ENCODE results near the gene TCF7L1.
"Not testable (repeated sequence)": the region's sequence is repeated elsewhere in the genome, so short reads cannot be mapped to it uniquely, and the experiment has no call there.

Gene TCF7L1

GRCh38 chr2:85112906-85113625, 20.1 kb upstream of the TCF7L1 start:
- TF ChIP-seq CTCF (IDR thresholded peaks at IDR 0.05; ENCODE audit: low read depth, low read length): no peak
- TF ChIP-seq POLR2A (IDR thresholded peaks at IDR 0.05; ENCODE audit: extremely low read depth, insufficient read length): no peak
- TF ChIP-seq, protein P1, sequence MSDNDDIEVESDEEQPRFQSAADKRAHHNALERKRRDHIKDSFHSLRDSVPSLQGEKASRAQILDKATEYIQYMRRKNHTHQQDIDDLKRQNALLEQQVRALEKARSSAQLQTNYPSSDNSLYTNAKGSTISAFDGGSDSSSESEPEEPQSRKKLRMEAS (IDR thresholded peaks at IDR 0.05; ENCODE audit: low read depth, low read length): no peak
- TF ChIP-seq MYC (IDR thresholded peaks at IDR 0.05; ENCODE audit: low read depth, low read length): no peak
- H3K4me3 ChIP-seq (ENCODE audit: low read depth, low read length): no peak overlapping the region
- DNase-seq (ENCODE audit: low read depth): no peak

GRCh38 chr2:85114586-85115330, 18.4 kb upstream of the TCF7L1 start:
- H3K4me3 ChIP-seq (ENCODE audit: low read depth, low read length): no peak overlapping the region

DNA sequence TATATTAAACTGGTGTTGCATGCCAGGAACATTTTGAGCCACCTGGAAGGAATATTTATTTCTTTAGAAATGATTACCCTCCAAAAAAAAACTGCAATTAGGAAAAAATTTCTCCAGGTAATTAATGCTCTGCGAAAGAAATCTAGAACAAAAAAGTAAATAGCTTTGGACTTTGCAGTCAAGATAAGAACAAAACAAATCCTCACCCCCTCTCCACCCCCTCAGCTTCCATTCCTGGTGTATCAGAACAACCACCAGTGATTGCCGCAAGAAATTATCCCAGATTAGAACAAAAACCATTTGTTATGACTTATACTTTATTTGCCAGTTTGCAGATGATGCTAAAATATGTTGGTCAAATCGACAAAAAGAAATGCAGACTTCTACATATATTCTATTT, 17.0 kb upstream of the TCF7L1 start:
- TF ChIP-seq, protein P1 (IDR thresholded peaks at IDR 0.05; ENCODE audit: low read depth, low read length): no peak
- no peak for TF ChIP-seq POLR2A (IDR thresholded peaks at IDR 0.05; ENCODE audit: extremely low read depth, insufficient read length)
- no peak for TF ChIP-seq CTCF (IDR thresholded peaks at IDR 0.05; ENCODE audit: low read depth, low read length)
- no peak for TF ChIP-seq MYC (IDR thresholded peaks at IDR 0.05; ENCODE audit: low read depth, low read length)
- DNase-seq (ENCODE audit: low read depth): no peak
- H3K4me3 ChIP-seq (ENCODE audit: low read depth, low read length): no peak overlapping the region

More at GRCh38 chr2:85114586-85115330, 18.4 kb upstream of the TCF7L1 start:
- no peak for TF ChIP-seq CTCF (IDR thresholded peaks at IDR 0.05; ENCODE audit: low read depth, low read length)
- no peak for TF ChIP-seq POLR2A (IDR thresholded peaks at IDR 0.05; ENCODE audit: extremely low read depth, insufficient read length)
- DNase-seq (ENCODE audit: low read depth): no peak

- TF ChIP-seq, protein P1 (IDR thresholded peaks at IDR 0.05; ENCODE audit: low read depth, low read length): no peak
- TF ChIP-seq POLR2A (IDR thresholded peaks at IDR 0.05; ENCODE audit: extremely low read depth, insufficient read length): no peak
- TF ChIP-seq CTCF (IDR thresholded peaks at IDR 0.05; ENCODE audit: low read depth, low read length): no peak
- TF ChIP-seq MYC (IDR thresholded peaks at IDR 0.05; ENCODE audit: low read depth, low read length): no peak
- DNase-seq (ENCODE audit: low read depth): no peak
- H3K4me3 ChIP-seq (ENCODE audit: low read depth, low read length): no peak overlapping the region
Observed at GRCh38 chr2:85119900-85120299, 13.3 kb upstream of the TCF7L1 start.

DNA sequence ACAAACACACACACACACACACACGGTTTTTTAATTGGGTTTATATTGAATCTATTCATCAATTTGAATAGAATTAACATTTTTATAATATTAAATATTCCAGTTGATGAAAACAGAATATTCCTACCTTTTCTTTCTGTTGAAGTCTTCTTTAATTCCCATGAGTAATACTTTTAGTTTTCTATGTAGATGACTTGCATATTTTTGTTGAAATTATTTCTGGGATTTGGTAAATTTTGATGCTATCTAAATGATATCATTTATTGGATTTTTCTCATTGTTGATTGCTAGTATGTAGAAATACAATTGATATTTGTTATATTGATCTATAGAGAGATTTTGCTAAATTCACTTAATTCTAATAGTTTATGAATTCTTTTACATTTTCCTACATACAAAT, 12.8 kb upstream of the TCF7L1 start:
- no peak overlapping the region for H3K4me3 ChIP-seq (ENCODE audit: low read depth, low read length)
- DNase-seq (ENCODE audit: low read depth): no peak
- TF ChIP-seq, protein P1 (IDR thresholded peaks at IDR 0.05; ENCODE audit: low read depth, low read length): no peak
- TF ChIP-seq CTCF (IDR thresholded peaks at IDR 0.05; ENCODE audit: low read depth, low read length) (no peak), POLR2A (IDR thresholded peaks at IDR 0.05; ENCODE audit: extremely low read depth, insufficient read length) (no peak), MYC (IDR thresholded peaks at IDR 0.05; ENCODE audit: low read depth, low read length) (no peak)

DNA sequence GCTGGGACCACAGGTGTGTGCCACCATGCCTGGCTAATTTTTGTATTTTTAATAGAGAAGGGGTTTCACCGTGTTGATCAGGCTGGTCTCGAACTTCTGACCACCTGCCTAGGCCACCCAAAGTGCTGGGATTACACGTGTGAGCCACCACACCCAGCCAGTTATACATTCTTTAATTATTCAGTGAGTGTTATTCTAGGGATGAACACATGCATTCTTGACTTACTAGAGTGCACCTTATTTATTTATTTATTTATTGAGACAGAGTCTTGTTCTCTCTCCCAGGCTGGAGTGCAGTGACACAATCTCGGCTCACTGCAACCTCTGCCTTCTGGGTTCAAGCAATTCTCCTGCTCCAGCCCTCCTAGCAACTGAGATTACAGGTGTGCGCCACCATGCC, 6.7 kb upstream of the TCF7L1 start:
- H3K4me3 ChIP-seq (ENCODE audit: low read depth, low read length); DNase-seq (ENCODE audit: low read depth): not testable (repeated sequence)

Data from NB4 (cell line).